Skeletal muscle cell (primary cell): ENCODE data around the gene BPHL.
"Not testable (repeated sequence)": the region's sequence is repeated elsewhere in the genome, so short reads cannot be mapped to it uniquely, and the experiment has no call there.

ENCODE experiments used
- DNase-seq: peaks from one replicate; pipeline ENCODE4 v3.0.0-alpha.2; 2010; ENCODE audit warnings: low read depth
- H3K4me3 ChIP-seq: 2 replicates; pipeline ENCODE4 v1.5.1; 2011; ENCODE audit warnings: low read depth, mild to moderate bottlenecking, control low read depth, low read length, moderate library complexity

BPHL gene

GRCh38 chr6:3171313-3172175 lies 53.0 kb downstream of the BPHL start:
- peak; percentile 21 for DNase-seq
- not testable (repeated sequence) for H3K4me3 ChIP-seq

DNA sequence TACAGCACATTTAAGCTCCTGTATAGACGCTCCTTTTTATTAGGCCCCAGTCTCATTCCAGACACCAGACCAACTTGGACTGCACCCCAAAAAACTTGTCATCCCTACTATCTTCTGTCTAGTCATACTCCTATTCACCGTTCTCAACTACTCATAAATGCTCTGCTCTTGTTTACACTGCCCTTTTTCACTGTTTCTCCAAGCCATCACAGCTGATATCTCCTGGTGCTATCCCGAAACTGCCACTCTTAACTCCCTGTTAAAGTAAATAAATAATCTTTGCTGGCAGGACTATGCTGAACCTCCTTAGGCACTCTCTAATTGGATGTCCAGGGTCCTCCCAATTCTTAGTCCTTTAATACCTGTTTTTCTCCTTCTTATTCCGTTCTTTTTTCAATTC lies 54.3 kb downstream of the BPHL start:
- not testable (repeated sequence) for DNase-seq, H3K4me3 ChIP-seq

DNA sequence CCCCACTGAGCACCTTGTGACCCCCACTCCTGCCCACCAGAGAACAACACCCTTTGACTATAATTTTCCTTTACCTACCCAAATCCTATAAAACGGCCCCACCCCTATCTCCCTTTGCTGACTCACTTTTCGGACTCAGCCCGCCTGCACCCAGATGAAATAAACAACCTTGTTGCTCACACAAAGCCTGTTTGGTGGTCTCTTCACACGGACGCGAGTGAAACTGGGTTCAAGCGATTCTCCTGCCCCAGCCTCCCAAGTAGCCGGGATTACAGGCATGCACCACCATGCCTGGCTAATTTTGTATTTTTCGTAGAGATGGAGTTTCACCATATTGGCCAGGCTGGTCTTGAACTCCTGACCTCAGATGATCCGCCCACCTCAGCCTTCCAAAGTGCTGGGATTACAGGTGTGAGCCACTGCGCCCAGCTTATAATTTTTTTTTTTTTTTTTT lies 55.2 kb downstream of the BPHL start:
- H3K4me3 ChIP-seq, DNase-seq: not testable (repeated sequence)

DNA sequence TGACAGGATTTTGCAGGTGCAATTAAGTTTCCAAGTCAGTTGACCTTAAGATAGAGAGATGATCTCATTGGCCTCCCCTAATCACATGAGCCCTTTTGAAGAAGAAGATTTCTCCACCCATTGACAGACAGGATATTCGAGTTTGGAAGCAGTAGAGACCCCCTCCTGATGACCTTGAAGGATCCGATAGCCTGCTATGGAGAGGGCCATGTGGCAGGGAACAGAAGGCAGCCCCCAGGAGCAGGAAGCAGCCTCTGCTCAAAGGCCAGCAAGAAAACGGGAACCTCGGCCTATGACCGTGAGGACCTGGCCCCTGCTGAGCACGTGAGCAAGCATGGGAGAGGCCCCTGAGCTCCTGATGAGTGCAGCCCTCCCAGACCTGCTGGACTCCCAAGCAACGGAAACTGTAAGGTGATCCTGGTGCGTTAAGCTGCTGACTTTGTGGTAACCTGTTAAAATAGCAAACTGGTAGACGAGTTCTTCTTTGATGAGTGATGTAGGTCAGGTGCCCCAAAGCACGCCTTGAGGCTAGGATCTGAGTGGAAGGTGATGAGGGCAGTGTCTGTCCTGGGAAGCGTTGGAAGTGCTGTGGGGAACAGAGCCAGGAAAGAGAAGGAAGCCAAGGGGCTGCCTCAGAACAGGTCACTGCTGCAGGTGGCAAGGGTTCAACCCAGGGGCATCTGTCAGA lies 57.3 kb downstream of the BPHL start:
- no peak for DNase-seq
- H3K4me3 ChIP-seq, result no peak overlapping the region

- H3K4me3 ChIP-seq, result no peak overlapping the region
- peak; percentile 80 for DNase-seq
Measured at GRCh38 chr6:3176562-3177355, 58.2 kb downstream of the BPHL start.

DNA sequence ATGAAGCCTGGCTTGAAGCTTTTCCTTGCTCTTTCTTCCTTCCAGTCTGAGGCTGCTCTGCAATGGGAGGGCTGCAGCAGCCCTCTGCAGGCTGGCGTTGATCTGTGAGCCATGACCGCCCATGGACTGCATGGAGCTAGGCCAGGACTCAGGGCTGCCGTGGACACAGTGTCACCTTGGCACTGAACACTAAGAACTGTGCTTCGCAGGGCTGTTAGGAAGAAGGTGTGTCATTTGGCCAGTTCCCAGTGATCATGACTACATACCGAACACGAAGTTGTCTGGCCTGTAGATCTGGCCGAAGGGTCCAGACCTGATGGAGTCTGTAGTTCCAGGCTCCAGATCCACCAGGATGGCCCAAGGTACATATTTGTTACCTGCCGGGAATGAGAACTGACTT lies 60.2 kb downstream of the BPHL start:
- H3K4me3 ChIP-seq, DNase-seq: not testable (repeated sequence)

DNA sequence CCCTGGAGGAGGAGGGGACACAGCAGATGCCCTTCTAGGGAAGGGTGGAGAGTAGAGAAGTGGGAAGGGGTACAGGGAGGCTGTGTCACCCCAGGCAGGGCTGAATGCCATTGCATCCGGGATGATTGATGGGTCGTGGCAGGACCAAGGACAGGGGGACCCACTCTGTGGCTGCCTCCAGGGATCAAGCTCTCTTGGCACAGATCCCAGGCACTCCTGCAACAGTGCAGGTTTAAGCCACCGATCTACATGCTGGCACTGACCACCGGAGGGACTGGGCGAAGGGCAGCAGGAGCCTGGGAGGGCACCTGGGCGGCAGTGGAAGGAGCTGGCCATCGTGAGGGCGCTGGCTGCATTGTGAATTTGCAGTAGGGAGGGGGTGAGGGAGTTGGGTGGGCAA lies 61.4 kb downstream of the BPHL start:
- H3K4me3 ChIP-seq, result peak overlapping the region; percentile 25
- DNase-seq, result not testable (repeated sequence)

- no peak for DNase-seq
Measured at GRCh38 chr6:3181105-3181504, 62.6 kb downstream of the BPHL start.

DNA sequence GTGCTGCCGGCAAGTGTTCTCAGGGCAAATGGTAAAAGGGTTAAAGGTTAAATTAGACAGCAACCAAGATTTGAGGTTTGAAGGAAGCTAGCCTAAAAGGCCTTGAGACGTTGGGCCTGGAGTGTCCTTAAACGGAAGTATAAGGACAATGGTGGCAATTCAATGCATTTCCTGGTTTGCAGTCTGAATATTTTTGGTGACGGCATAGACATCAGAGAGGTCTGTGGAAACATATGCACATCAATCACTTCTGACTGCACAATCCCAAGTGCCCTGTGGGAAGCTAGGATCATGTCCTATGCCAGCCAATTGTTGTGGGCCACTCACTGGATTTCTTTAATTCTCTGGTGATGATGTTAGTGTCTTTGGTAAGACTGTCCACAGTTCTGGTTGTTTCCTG lies 64.6 kb downstream of the BPHL start:
- H3K4me3 ChIP-seq, result no peak overlapping the region
- DNase-seq, result no peak

More at GRCh38 chr6:3181105-3181504, 62.6 kb downstream of the BPHL start:
- no peak overlapping the region for H3K4me3 ChIP-seq

DNA sequence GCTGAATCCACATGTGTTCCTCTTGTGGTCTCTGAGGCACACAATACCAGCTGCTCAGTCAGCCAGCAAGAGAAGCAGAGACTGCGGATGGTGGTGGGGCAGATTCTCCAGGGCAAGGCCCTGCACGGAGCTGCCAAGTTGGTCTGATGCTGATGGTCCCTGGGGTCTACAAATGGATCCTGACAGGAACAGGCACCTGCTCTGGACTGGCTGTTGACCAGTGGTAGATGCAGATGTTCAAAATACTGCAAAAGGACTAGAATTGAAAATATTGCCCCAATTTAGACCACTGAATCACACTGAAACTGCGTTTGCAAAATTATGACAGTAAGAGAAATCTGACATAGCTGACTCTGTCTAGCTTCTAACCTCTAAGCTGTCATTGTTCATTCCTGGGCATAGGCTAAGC lies 68.5 kb downstream of the BPHL start:
- no peak for DNase-seq
- no peak overlapping the region for H3K4me3 ChIP-seq

GRCh38 chr6:3188262-3188661 lies 69.8 kb downstream of the BPHL start:
- no peak for DNase-seq
- H3K4me3 ChIP-seq, result no peak overlapping the region

DNA sequence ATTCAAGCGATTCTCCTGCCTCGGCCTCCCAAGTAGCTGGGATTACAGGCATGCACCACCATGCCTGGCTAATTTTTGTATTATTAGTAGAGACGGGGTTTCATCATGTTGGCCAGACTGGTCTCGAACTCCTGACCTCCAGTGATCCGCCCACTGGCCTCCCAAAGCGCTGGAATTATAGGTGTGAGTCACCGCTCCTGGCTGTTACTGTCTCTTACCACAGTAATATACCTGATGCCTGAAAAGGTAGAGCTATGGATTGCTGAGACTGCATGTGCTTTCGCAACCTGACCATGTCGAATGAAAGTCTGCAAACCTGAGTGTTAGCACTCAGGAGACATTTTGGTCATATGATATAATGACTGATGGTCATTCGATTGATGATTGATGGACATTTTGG lies 70.7 kb downstream of the BPHL start:
- not testable (repeated sequence) for DNase-seq, H3K4me3 ChIP-seq

- no peak overlapping the region for H3K4me3 ChIP-seq
- no peak for DNase-seq
Measured at GRCh38 chr6:3190056-3190455, 71.5 kb downstream of the BPHL start.

GRCh38 chr6:3190779-3191178 lies 72.3 kb downstream of the BPHL start:
- no peak for DNase-seq
- H3K4me3 ChIP-seq, result no peak overlapping the region

GRCh38 chr6:3193102-3193849 lies 74.8 kb downstream of the BPHL start:
- DNase-seq, result no peak
- H3K4me3 ChIP-seq, result no peak overlapping the region

- no peak for DNase-seq
- H3K4me3 ChIP-seq, result no peak overlapping the region
Measured at GRCh38 chr6:3194535-3195419, 76.3 kb downstream of the BPHL start.

DNA sequence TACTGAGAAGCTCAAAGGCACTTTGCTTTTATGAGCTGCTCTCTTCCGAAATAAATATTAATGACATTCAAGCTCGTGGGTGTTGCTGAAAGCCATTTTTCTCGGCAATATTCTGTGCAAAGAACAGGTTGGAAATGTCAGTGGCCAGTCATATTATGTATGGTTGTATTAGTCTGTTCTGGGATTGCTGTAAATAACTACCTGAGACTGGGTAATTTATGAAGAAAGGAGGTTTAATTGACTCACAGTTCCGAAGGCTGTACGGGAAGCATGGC lies 76.8 kb downstream of the BPHL start:
- DNase-seq, result no peak
- H3K4me3 ChIP-seq, result no peak overlapping the region

GRCh38 chr6:3195695-3196497 lies 77.4 kb downstream of the BPHL start:
- DNase-seq, result no peak
- no peak overlapping the region for H3K4me3 ChIP-seq
